GM18870 (cell line): ENCODE data around the gene NRDE2.
"Not testable (repeated sequence)": the region's sequence is repeated elsewhere in the genome, so short reads cannot be mapped to it uniquely, and the experiment has no call there.

Experiments
- ATAC-seq: cut with Tn5 transposase; IDR thresholded peaks from one replicate; pipeline ENCODE4 v1.9.1; 2021; ENCODE audit warnings: moderate library complexity; ENCODE audit not compliant: unreplicated experiment

NRDE2 gene

DNA sequence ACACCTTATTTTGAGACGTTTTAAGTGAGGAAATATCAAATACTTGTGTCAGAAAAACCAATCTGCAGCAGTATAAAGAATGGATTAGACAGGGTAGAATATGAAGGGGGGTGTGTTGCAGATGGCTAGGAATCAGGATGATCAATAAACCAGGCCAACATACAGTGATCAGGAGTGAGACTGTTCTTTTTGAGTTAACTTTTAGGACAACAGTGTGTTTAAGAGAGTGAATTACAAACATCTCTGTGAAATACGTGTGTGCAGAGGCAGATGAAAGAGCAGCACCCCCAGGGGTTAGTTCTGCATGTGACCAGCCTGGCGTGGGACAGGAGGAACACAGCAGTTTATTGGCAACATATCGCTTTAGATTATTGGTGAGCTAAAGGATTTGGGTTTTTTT, 10.6 kb upstream of the NRDE2 start:
- no peak for ATAC-seq

DNA sequence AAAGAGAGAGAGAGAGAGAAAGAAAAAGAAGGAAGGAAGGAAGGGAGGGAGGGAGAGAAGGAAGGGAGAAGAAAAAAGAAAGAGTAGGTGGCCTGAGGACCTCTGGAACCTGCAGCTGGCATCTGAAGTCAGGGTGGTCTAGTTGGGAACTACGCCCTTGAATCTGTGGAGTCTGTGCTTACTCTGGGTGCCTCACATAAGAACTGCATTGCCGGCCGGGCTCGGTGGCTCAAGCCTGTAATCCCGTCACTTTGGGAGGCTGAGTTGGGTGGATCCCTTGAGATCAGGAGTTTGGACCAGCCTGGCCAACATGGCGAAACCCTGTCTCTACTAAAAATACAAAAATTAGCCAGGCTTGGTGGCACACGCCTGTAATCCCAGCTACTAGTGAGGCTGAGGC, 10.0 kb upstream of the NRDE2 start:
- ATAC-seq = no peak

DNA sequence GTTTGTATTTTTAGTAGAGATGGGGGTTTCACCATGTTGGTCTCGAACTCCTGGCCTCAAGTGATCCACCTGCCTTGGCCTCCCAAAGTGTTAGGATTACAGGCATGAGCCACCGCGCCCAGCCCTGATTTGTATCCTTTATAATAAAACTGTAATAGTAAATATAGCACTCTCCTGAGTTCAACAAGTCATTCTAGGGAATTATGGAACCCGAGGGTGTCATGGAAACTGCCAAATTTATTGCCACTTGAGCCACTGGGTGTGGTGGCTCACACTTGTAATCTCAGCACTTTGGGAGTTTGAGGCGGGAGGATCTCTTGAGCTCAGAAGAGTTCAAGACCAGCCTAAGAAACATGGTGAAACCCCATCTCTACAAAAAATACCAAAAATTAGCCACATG, 9.5 kb upstream of the NRDE2 start:
- not testable (repeated sequence) for ATAC-seq

DNA sequence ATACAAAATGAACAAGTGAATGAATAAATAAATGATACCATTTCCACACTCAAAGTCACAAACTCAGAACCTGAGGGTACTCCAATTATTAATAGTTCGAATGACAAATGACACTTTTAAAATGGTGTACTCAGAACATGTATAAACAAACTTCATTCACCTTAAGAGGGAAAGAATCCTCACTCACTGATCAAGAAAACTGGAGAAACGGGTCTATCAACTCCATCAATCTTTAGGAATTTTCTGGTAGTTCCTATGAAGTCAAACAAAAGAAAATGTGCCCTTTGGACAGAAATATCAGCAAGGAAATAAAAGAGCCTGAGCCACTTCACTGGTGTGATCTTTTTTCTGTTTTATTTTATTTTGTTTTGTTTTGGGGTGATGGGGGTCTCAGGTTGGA, 5.2 kb upstream of the NRDE2 start:
- no peak for ATAC-seq

DNA sequence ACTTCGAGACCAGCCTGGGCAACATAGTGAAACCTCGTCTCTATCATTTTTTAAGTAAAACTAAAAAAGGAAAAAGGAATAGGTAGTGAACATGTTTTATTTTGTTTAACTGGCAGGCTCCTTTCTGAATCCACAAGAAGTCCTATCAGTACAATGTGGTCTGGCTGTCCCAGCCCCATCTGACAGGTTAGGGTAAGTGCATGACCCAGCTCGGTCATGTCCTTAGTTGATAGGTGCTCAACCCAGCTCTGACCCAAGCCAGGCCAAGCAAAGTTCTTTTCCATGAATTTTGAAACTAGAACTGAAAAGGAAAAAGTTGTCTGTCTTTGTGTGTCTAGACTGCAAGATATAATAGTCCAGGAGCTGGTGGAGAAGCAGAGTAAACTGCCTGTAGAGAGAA, 4.7 kb upstream of the NRDE2 start:
- no peak for ATAC-seq

DNA sequence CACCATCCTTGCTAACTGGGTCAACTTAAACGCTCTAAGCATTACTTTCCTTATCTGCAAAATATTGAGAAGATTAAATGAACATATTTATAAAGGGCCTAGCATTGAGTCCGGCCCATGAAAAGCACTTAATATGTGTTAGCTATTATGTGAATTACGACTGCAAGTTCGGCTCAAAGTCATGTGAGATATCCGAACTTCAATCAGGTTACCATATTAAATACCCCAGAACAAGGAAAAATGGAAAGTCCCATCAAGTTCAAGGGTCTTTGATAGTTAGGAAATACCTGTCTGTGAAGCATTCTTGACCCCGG, 487 bp upstream of the NRDE2 start:
- ATAC-seq = peak; percentile 5

DNA sequence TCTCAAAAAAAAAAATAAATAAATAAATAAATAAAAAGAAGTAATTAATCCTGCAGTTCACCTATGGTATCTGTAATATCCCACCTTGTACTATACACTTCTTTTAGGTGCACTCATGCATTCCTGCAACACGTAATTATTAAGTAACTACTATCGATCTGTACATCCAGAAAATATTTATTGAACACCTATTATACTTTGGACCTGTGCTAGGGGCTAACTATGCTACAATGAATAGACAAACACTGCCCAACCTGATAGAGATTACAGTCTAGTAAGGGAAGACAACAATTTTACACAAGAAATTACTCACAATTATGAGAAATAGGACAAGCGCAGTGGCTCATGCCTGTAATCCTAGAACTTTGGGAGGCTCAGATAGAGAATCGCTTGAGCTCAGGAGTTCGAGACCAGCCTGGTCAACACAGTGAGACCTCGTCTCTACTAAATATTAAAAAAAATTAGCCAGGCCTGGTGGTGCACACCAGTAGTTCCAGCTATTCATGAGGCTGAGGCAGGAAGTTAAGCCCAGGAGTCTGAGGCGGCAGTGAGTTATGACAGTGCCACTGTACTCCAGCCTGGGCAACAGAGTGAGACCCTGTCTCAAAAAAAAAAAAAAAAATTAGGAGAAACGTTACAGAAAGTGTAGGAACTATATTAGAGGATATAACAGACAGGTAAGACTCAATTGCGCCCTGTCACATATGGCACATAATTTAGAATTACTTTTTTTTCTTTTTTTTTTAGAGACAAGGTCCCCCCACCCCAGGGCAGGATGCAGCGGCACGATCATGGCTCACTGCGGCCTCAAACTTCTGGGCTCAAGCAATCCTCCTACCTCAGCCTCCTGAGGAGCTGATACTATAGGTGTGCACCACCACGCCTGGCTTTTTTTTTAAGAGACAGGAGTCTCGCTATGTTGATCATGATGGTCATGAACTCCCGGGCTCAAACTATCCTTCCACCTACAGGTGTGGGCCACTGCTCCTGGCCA, 1.2 kb downstream of the NRDE2 start:
- ATAC-seq = no peak

DNA sequence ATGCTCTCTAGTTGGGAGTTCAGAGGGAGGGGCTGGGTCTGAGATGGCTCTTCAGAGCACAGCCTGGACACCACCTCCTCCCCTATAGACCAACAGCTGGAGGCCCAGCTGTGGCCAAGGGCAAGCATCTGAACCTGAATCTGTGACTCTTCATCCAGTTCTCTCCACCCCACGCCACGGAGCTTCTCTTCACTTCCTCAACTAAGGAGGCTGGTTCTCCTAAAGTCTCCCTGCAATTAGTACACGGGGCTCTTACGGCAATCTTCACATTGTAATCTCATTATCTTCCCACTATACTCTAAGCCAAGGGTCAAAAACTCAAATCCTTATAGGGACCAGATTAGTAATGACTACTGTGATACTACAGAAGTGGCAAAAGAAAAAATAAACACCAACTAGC, 9.8 kb downstream of the NRDE2 start:
- ATAC-seq = no peak

DNA sequence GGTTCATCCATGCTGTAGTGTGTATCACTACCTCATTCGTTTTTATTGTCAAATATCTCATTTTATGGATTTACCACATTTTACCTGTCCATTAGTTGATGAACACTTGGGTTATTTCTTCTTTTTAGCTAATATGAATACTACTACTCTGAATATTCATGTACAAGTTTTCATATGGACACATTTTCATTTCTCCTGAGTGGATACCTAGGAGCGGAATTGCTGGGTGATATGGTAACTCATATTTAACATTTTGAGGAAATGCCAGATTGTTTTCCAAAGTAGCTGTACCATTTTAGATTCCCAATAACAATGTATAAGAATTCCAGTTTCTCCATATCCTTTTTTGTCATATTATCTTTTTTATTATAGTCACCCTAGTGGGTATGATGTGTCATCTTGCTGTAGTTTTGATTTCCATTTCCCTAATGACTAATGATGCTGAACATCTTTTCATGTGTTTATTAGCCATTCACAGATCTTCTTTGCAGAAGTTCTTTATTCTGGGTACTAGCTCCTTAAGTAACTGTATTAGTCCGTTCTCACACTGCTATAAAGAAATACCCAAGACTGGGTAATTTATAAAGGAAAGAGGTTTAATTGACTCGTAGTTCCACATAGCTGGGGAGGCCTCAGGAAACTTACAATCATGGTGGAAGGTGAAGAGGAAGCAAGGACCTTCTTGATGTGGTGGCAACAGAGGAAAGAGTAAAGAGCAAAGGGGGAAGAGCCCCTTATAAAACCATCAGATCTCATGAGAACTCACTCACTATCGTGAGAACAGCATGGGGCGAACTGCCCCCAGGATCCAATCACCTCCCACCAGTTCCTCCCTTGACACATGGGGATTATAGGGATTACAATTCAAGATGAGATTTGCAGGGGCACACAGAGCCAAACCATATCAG, 11.9 kb downstream of the NRDE2 start:
- no peak for ATAC-seq

DNA sequence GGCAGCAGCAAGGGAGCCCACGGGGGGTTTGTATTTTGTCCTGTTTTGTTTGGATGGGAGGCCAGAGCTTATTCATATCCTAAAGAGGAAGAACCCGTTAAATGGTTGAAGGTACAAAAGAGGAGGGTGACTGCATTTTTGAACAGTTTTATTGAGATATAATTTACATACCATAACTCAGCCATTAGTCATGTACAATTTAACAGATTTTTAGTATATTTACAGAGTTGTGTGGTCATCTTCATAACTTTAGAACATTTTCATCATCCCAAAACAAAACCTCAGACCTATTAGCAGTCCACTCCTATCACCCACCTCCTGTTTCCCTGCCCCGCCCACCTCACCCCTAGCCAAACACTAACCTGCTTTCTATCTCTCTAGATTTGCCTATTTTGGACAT, 12.6 kb downstream of the NRDE2 start:
- no peak for ATAC-seq

DNA sequence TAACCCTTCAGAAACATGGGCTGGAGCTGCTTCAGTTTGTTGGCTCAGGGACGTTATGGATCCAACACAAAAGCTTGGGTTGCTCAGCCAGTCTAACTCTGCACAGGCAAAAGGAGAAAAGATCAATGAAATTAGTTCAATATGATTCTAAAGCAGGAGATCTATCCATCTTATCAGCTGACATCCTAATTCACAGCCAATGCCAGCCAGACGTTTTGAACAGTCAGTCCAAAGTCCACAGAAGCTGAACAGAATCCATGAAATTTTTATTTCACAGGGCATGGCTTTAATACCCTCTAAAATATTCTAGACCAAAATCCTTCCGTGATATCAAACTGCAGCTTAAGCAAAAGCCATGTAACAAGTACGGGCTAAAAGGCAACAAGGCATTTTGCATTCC, 13.7 kb downstream of the NRDE2 start:
- no peak for ATAC-seq

DNA sequence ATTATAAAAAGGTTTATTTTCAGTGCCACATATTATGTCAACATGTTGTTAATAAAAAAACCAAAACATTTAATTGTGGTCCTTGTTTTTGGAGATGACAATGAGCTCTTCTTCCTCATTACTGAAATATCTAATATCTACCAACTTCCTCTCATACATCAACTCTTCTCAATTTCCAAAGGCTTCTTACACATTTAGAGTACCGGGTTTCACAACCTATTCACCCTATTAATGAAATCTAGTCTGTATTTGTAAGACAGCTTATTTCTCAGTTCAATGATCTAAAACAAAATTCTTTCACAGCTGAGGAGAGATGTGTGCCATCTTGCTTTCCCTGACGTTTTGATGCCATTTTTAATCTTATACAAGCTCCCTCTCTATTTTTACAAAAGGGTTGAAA, 14.5 kb downstream of the NRDE2 start:
- ATAC-seq = no peak

DNA sequence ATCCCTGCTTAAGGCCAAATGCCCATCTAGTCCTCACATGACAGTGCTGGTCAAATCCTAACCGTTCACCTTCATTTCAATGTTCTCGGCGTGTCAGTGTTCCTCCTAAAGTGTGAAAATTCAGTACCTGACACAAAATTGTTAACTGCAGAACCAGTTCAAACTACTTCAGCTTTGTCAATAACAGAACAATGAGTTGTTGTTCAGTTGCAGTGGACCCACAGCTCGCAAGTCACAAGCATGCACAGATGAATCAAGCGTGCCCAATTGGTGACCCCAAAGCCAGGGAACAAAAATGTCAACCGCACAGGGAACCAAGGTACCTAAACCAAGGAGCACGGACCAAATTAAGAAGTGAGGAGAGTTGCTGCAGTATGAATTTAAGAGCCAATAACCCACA, 23.2 kb downstream of the NRDE2 start:
- no peak for ATAC-seq

DNA sequence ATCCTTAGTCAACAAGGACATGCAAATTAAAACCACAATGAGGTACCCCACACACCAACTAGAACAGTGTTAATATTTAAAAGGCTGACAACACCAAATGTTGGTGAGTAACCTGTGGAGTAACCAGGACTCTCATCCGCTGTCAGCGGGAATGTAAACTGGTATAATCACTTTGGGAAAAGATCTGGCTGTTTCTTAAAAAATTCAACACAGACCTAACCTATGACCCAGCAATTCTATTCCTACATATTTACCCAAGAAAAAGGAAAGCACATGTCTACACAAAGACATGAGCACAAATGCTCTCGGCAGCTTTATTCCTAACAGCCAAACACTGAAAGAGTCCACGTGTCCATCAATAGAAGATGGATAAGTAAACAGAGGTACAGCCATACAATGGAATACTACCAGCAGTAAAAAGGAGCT, 26.6 kb downstream of the NRDE2 start:
- ATAC-seq = no peak

DNA sequence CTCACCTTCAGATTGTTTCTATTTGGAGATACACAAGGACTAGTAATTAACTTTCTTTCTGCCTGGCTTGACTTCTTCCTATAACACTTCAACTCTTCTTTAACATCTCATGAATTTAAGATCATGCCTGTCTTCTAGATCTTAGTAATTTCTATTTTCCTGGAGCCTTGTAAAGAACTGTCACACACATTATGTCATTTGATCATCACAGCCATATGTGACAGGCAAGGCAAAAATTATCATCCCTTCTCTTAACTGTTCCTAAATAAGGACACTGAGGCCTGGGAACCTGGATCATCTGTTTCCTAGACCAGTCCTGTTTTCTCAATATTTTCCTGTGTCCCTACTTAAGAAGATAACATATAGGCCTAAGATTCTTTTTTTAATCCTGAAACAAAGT, 27.2 kb downstream of the NRDE2 start:
- ATAC-seq = no peak

DNA sequence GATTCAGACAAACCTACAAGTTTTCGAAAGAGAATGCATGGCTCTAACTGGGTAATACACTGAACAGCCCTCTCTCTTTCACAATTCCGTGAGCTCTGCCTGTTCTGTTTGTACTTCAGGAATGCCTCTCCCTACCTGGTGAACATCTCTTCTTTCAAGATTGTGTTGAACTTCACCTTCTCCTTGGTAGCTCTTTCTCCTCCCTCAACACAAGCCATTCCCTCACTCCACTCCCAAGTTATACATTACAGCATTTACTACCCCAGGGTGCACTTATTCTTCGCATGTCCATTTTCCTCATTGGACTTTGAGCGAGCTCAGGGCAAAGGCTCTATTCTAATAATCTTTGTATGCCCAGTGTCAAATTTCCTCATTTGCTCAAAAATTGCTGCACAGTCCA, 28.3 kb downstream of the NRDE2 start:
- no peak for ATAC-seq

DNA sequence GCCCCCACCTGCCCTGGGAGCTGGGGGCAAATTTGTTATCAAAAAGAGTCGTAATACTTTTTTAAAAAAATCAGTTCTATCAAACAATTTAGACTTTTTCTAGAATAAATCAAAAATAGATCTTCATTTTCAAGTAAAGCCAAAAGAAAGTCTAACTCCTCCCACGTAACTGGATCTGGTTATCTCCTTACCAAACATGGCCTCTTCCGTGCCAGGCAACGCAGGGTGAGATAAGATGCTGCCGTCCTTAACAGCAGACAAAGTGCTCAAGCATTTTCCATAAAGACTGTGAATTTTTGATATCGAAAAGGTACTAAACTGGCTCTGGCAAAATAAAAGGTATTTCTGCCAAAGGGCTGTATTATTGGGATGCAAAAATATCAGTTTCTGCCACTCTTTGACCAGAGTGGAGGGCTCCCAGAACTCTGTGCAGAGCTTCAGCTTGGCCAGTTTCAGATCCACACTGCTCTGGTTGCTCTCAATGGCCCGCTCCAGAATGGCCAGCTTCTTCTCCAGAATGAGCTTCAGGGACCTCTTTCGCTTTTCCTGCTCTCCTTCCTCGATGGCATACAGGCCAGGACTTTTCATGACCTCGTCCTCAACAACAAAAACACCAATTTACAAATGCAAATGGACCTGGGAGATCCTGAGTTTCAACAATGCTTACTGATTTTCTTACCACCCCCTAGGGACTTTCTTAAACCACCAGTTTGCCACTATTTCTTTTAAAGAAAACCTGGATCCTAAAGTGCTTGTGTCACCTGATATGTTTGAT, 29.0 kb downstream of the NRDE2 start:
- ATAC-seq = no peak

DNA sequence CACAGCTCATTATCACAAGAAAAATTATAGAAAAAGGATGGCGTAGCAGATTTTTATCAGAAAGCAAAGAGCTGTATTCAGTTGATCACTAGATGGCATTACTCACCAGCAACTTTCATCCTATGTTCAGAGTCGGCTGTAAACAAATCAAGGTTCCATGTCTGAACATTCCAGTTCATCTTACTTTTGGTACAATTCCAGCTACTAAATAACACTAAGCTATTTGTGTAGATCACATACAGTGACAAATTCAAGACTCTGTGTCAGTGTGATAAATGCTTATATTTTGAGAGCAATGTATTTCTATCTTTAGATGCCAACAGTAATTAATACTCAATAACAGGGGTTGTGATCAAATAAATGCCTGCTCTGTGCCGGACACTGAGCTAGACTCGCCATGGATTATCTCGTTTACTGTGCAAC, 30.1 kb downstream of the NRDE2 start:
- no peak for ATAC-seq

DNA sequence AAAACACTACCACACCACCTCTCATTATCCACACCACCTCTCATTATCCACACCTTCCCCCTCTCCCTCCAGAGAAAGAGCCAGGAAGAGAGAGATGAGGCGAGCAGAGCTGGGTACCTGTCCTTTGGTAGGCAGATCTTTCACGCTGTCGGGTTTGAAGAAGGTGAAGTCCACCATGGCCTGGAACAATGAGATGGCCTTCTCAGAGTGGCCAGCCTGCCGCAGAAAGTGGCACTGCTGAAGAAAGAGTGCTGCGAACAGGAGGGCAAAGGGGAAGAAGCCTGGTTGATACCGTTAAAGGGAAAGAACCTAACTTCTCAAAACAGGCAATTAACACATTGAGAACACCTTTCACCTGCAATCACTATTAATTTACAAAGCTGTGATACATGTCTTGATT, 30.6 kb downstream of the NRDE2 start:
- ATAC-seq = no peak

DNA sequence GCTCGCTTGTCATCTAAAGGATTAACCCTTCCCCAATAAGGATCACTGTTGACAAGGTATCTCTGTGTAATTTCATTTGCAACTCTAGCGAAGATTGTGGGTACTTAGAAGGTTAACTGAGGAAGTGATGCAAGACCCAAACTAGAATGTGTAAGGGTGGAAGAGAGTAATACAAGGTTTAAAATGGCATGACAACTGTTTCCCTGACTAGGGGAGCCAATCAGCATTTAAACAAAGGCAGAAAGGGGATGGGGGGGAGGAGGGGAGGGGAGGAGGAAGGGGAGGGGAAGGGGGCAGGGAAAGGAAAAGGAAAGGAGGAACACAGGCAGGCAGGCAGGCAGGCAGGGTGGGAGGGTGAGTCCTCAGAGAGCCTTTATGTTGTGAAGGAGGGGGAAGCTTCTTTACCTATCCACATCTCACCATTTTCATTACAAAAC, 31.1 kb downstream of the NRDE2 start:
- no peak for ATAC-seq

DNA sequence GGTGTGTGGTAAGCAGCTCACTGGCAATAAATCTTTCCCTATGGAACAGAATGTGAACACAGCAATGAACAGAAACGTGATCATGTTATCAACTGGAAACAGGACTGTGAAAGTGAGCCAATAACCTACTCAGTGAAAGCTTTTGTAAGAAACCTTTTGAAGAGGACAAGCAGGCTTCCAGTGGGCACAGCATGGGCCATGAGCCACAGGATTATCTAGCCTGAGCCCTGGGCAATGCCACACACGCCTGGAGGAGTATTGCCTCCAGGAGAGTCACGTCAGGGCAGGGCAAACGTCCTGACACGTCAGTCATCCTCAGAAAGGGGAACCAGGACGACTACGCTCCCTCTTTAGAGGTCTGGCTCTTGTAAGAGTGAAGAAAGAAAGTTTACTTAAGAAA, 32.3 kb downstream of the NRDE2 start:
- no peak for ATAC-seq
